Gastroesophageal sphincter (tissue), 4 donors: ENCODE results near the gene FARS2. TPM values are rescaled to one million over a fixed set of nuclear protein-coding genes. Genes with fewer than 3 reads are reported as not detected.

ENCODE experiments used
- ATAC-seq: fragments of 150-250 bp; one replicate; pipeline ENCODE4 v1.9.1; 2016; ENCODE audit warnings: mild to moderate bottlenecking, moderate library complexity
- H3K27ac ChIP-seq, 4 donors: fragments of 200-600 bp; sonication (generic) in 3 of 4; 1 replicate in 3 of 4; 2 replicates in 1 of 4; pipeline ENCODE4 v1.5.1; 2016 to 2019
- H3K27me3 ChIP-seq: fragments of 200-600 bp; sonication (generic); one replicate; pipeline ENCODE4 v1.5.1; 2019
- H3K36me3 ChIP-seq, 2 donors: fragments of 200-600 bp; sonication (generic); one replicate each; pipeline ENCODE4 v1.5.1; 2019; ENCODE audit warnings: control low read depth in 1 of 2
- H3K4me1 ChIP-seq, 3 donors: fragments of 200-600 bp; sonication (generic); 1 replicate in 2 of 3; 2 replicates in 1 of 3; pipeline ENCODE4 v1.5.1; 2016 to 2019; ENCODE audit warnings: control low read depth in 2 of 3
- H3K4me3 ChIP-seq, 2 donors: fragments of 200-600 bp; sonication (generic); one replicate each; pipeline ENCODE4 v1.5.1; 2019; ENCODE audit warnings: mild to moderate bottlenecking in 1 of 2, moderate library complexity in 1 of 2
- H3K9me3 ChIP-seq, 3 donors: fragments of 200-600 bp; sonication (generic); one replicate each; pipeline ENCODE4 v1.5.1; 2017 to 2019; ENCODE audit warnings: control low read depth in 2 of 3
- EP300 ChIP-seq: sonication (generic); formaldehyde crosslinking; IDR thresholded peaks from one replicate; pipeline ENCODE4 v1.6.1; 2017; ENCODE audit warnings: antibody characterized with exemption, mild to moderate bottlenecking
- POLR2A ChIP-seq, 2 donors: fragments of 450-650 bp; IDR thresholded peaks; one replicate each; pipeline ENCODE4 v1.6.1; 2017; ENCODE audit warnings: antibody characterized with exemption in 2 of 2, mild to moderate bottlenecking in 2 of 2, moderate library complexity in 1 of 2
- POLR2AphosphoS5 ChIP-seq: sonication (generic); formaldehyde crosslinking; IDR thresholded peaks from one replicate; pipeline ENCODE4 v1.6.1; 2017; ENCODE audit warnings: antibody characterized with exemption
- WGBS, 2 donors: methylation state at CpG; one replicate each; pipeline ENCODE4 v1.1.5; 2018; ENCODE audit warnings: low coverage in 1 of 2; 5-methylcytosine and 5-hydroxymethylcytosine counted together
- total RNA-seq, 4 donors: library from RNA; depleted of rRNA; stranded (reverse); fragments of >200 nt; gene quantifications; one replicate each; pipeline ENCODE4 v1.1.0, GENCODE V29; 2016
- TF ChIP-seq, protein P1 (sequence below), 4 experiments: fragments of 200-600 bp in 2 of 4; fragments of 450-650 bp in 2 of 4; sonication (generic) in 1 of 4; IDR thresholded peaks; one replicate each; pipeline ENCODE4 v1.5.1; 2017 to 2019; ENCODE audit warnings: antibody characterized with exemption in 4 of 4, mild to moderate bottlenecking in 2 of 4, moderate library complexity in 2 of 4

Gene FARS2
- total RNA-seq, 4 donors from 2014 or later: 9.8 to 16.3 (median 14.4) TPM

DNA sequence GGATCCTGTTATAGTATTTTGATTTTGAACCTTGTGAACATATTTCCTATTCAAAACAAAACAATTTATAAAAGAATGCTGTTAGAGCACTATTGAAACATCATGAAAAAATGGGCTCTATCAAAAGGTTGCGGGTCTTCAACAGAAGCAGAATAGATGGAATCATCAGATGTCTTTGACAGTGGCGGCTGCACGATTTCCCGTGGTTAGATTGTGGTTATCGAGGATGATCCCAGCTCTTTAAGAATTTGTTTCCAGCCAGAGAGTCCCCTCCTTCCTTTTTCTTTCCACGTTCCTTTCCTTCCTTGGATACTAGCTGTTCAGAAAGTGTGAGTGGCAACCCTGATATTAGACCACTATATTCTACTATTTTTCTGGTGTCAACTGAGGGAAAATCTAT lies 163.4 kb downstream of the FARS2 start:
- Histone ChIP-seq H3K9me3 (no peaks in the 10 kb centered on the region), H3K27me3 (no peaks in the 10 kb centered on the region), H3K36me3 (peaks cover 0 to 4% of the 10 kb centered on the region in 2 donors), H3K27ac (no peak overlapping the region), H3K4me3 (no peak overlapping the region), H3K4me1 (peaks cover 0 to 7% (median 0%) of the 10 kb centered on the region in 3 donors)
- ATAC-seq: no peak
- TF ChIP-seq, protein P1, sequence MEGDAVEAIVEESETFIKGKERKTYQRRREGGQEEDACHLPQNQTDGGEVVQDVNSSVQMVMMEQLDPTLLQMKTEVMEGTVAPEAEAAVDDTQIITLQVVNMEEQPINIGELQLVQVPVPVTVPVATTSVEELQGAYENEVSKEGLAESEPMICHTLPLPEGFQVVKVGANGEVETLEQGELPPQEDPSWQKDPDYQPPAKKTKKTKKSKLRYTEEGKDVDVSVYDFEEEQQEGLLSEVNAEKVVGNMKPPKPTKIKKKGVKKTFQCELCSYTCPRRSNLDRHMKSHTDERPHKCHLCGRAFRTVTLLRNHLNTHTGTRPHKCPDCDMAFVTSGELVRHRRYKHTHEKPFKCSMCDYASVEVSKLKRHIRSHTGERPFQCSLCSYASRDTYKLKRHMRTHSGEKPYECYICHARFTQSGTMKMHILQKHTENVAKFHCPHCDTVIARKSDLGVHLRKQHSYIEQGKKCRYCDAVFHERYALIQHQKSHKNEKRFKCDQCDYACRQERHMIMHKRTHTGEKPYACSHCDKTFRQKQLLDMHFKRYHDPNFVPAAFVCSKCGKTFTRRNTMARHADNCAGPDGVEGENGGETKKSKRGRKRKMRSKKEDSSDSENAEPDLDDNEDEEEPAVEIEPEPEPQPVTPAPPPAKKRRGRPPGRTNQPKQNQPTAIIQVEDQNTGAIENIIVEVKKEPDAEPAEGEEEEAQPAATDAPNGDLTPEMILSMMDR (IDR thresholded peaks at IDR 0.05): no peak
- TF ChIP-seq POLR2AphosphoS5: no peak
- no peak for TF ChIP-seq POLR2A (IDR thresholded peaks at IDR 0.05)
- no peak for TF ChIP-seq EP300
- 89 to 94% methylated on average over 6 of the region's 6 CpGs for whole genome bisulfite sequencing, 2 donors

- H3K27me3 ChIP-seq: no peaks in the 10 kb centered on the region
- no peak overlapping the region for H3K4me3 ChIP-seq
- no peak for TF ChIP-seq POLR2A (IDR thresholded peaks at IDR 0.05)
- H3K4me1 ChIP-seq: peaks cover 0 to 7% (median 0%) of the 10 kb centered on the region in 3 donors
- ATAC-seq: no peak
- H3K9me3 ChIP-seq: no peaks in the 10 kb centered on the region
- 45 to 47% methylated on average over 4 to 5 of the region's 7 CpGs for WGBS, 2 donors
- H3K36me3 ChIP-seq: peaks cover 0 to 4% of the 10 kb centered on the region in 2 donors
- H3K27ac ChIP-seq: no peak overlapping the region
Measured at GRCh38 chr6:5425267-5425666, 164.0 kb downstream of the FARS2 start.

- Histone ChIP-seq H3K4me3 (no peak overlapping the region), H3K9me3 (no peaks in the 10 kb centered on the region), H3K27ac (no peak overlapping the region), H3K36me3 (peaks cover 0 to 4% of the 10 kb centered on the region in 2 donors), H3K27me3 (no peaks in the 10 kb centered on the region), H3K4me1 (peaks cover 0 to 7% (median 0%) of the 10 kb centered on the region in 3 donors)
- TF ChIP-seq POLR2AphosphoS5: no peak
- TF ChIP-seq, protein P1 (IDR thresholded peaks at IDR 0.05): no peak
- TF ChIP-seq POLR2A (IDR thresholded peaks at IDR 0.05): no peak
- TF ChIP-seq EP300: no peak
- no peak for ATAC-seq
- 85 to 100% methylated on average over 2 to 4 of the region's 4 CpGs for WGBS, 2 donors
Measured at GRCh38 chr6:5425797-5426196, 164.5 kb downstream of the FARS2 start.

GRCh38 chr6:5427586-5427985 lies 166.3 kb downstream of the FARS2 start:
- no peaks in the 10 kb centered on the region for H3K27me3 ChIP-seq
- ATAC-seq: no peak
- H3K27ac ChIP-seq: no peak overlapping the region
- 76 to 81% methylated on average over 4 to 5 of the region's 5 CpGs for WGBS, 2 donors
- H3K4me1 ChIP-seq: peaks cover 0 to 7% (median 0%) of the 10 kb centered on the region in 3 donors
- TF ChIP-seq, protein P1 (IDR thresholded peaks at IDR 0.05): no peak
- TF ChIP-seq EP300: no peak
- TF ChIP-seq POLR2AphosphoS5: no peak
- no peak for TF ChIP-seq POLR2A (IDR thresholded peaks at IDR 0.05)
- H3K4me3 ChIP-seq: no peak overlapping the region
- H3K9me3 ChIP-seq: no peaks in the 10 kb centered on the region
- peaks cover 0 to 9% of the 10 kb centered on the region in 2 donors for H3K36me3 ChIP-seq

DNA sequence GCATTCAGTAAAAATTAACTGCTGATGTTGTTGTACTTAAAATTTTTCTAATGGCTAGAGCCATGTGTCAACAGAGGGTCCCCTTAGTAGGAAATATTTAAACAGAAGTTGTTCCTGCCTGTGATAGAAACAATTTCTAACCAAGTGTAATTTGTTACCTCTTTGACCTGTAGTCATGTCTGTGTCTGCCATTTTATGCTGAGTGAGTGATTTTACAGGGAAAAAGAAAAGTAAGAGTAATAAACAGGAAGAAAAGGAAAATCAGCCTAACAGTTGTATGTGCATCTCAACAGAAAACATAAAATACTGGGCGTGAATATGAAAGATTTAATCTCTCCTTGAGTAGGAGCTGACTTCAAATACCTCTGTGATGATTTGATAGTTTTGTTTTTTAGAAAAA lies 172.0 kb downstream of the FARS2 start:
- no peak for ATAC-seq
- TF ChIP-seq, protein P1 (IDR thresholded peaks at IDR 0.05): no peak
- TF ChIP-seq POLR2AphosphoS5 (no peak), POLR2A (IDR thresholded peaks at IDR 0.05) (no peak), EP300 (no peak)

More for the DNA sequence above, 172.0 kb downstream of the FARS2 start:
- Histone ChIP-seq H3K36me3 (peaks cover 0 to 22% of the 10 kb centered on the region in 2 donors), H3K9me3 (no peaks in the 10 kb centered on the region), H3K4me1 (no peaks in the 10 kb centered on the region), H3K4me3 (no peak overlapping the region), H3K27me3 (no peaks in the 10 kb centered on the region), H3K27ac (no peak overlapping the region)
- WGBS, 2 donors: 80 to 100% methylated on average over 1 of the region's 1 CpG
